Measurements from ENCODE around the gene FBXW9. TPM values are rescaled to one million over a fixed set of nuclear protein-coding genes. Genes with fewer than 3 reads are reported as not detected.

The FBXW9 gene
- total and polyA plus RNA-seq, 2 of the 13 experiments (the other 11 are each of a cell fraction or from before 2014, with no cell fraction given), result 5.7 to 6.1 TPM

DNA sequence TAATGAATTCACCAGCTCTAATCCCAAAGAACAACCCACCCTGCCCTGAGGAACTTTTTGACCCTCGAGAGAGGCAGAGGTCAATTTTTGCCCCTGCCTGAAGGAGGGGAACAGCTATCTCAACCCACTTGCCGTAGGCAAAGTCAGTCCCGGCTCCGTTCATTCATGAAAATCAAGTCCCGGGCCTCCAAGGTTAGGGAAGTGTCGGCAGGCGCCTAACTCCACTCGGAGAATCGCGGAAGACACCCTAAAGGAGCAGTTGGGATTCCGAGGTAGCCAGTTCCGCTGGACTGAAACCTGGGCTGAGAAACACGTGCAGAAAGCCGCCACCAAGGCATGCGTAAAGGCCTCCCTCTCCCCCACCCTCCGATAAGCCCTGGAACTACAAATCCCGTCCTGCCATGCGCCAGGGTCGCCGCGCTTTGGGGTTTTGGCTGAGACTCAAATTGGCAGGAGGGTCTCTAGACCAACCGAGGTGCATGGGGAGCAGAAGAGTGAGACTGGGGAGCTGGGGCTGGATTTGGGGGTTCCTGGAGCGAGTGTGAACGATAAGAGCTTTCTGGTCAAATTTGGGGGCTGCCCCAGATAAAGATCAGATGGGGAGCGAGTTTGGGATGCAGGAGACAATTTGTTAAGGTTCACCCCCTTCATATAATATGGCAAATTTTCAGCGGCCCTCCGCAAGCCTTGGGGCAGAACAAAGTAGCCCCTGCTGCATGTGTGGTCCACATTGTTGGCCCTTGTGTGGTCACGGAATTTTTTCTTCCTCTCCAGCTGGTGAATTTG, 27.4 kb upstream of the FBXW9 start, which contains the start of gene TNPO2 (continued):
- TF ChIP-seq LCORL (IDR thresholded peaks at IDR 0.05), result no peak; the same call in 1 of the 2 replicates
- TF ChIP-seq LCORL (CRISPR knock-in tag; IDR thresholded peaks at IDR 0.05), result peak; percentile 47; the same call in 1 of the 2 replicates
- TF ChIP-seq, protein P1, sequence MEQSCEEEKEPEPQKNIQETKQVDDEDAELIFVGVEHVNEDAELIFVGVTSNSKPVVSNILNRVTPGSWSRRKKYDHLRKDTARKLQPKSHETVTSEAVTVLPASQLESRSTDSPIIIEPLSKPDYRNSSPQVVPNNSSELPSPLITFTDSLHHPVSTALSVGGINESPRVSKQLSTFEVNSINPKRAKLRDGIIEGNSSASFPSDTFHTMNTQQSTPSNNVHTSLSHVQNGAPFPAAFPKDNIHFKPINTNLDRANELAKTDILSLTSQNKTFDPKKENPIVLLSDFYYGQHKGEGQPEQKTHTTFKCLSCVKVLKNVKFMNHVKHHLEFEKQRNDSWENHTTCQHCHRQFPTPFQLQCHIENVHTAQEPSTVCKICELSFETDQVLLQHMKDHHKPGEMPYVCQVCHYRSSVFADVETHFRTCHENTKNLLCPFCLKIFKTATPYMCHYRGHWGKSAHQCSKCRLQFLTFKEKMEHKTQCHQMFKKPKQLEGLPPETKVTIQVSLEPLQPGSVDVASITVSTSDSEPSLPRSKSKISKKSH (CRISPR knock-in tag; IDR thresholded peaks at IDR 0.05; ENCODE audit: borderline replicate concordance), result peak; percentile 67; the same call in 1 of the 2 replicates
- TF ChIP-seq ZNF530 (CRISPR knock-in tag; IDR thresholded peaks at IDR 0.05; ENCODE audit: low read depth), result no peak
- no peak for TF ChIP-seq CREB1 (IDR thresholded peaks at IDR 0.05)
- peak; percentile 47 for TF ChIP-seq CREB1 (CRISPR knock-in tag; IDR thresholded peaks at IDR 0.05)
- TF ChIP-seq, protein P2, sequence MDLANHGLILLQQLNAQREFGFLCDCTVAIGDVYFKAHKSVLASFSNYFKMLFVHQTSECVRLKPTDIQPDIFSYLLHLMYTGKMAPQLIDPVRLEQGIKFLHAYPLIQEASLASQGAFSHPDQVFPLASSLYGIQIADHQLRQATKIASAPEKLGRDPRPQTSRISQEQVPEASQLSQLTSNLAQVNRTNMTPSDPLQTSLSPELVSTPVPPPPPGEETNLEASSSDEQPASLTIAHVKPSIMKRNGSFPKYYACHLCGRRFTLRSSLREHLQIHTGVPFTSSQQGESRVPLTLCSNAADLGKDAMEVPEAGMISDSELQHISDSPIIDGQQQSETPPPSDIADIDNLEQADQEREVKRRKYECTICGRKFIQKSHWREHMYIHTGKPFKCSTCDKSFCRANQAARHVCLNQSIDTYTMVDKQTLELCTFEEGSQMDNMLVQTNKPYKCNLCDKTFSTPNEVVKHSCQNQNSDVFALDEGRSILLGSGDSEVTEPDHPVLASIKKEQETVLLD (CRISPR knock-in tag; IDR thresholded peaks at IDR 0.05; ENCODE audit: low read depth), result 0 out of 2 replicates have a peak, but pooled peaks have one; percentile 38
- TF ChIP-seq, protein P3, sequence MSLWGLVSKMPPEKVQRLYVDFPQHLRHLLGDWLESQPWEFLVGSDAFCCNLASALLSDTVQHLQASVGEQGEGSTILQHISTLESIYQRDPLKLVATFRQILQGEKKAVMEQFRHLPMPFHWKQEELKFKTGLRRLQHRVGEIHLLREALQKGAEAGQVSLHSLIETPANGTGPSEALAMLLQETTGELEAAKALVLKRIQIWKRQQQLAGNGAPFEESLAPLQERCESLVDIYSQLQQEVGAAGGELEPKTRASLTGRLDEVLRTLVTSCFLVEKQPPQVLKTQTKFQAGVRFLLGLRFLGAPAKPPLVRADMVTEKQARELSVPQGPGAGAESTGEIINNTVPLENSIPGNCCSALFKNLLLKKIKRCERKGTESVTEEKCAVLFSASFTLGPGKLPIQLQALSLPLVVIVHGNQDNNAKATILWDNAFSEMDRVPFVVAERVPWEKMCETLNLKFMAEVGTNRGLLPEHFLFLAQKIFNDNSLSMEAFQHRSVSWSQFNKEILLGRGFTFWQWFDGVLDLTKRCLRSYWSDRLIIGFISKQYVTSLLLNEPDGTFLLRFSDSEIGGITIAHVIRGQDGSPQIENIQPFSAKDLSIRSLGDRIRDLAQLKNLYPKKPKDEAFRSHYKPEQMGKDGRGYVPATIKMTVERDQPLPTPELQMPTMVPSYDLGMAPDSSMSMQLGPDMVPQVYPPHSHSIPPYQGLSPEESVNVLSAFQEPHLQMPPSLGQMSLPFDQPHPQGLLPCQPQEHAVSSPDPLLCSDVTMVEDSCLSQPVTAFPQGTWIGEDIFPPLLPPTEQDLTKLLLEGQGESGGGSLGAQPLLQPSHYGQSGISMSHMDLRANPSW (CRISPR knock-in tag; IDR thresholded peaks at IDR 0.05; ENCODE audit: borderline replicate concordance), result peak; percentile 55; the same call in 1 of the 2 replicates
- peak; percentile 68; the same call in 1 of the 2 replicates for TF ChIP-seq MAZ (IDR thresholded peaks at IDR 0.05; ENCODE audit: borderline replicate concordance, low read depth, low read length)
- TF ChIP-seq MAZ (CRISPR knock-in tag; IDR thresholded peaks at IDR 0.05; ENCODE audit: low read depth), result peak; percentile 77
- peak; percentile 80 for TF ChIP-seq SMAD3 (CRISPR knock-in tag; IDR thresholded peaks at IDR 0.05)
- TF ChIP-seq HOXA3 (CRISPR knock-in tag; IDR thresholded peaks at IDR 0.05), result peak; percentile 70; the same call in 1 of the 2 replicates
- no peak for TF ChIP-seq STAG1 (CRISPR knock-in tag; IDR thresholded peaks at IDR 0.05)
- TF ChIP-seq MATR3 (CRISPR knock-in tag; IDR thresholded peaks at IDR 0.05), result no peak
- 0 out of 2 replicates have a peak, but pooled peaks have one; percentile 75 for TF ChIP-seq HIVEP1 (CRISPR knock-in tag; IDR thresholded peaks at IDR 0.05)
- TF ChIP-seq ZNF607 (CRISPR knock-in tag; IDR thresholded peaks at IDR 0.05; ENCODE audit: borderline replicate concordance), result peak; percentile 35; the same call in 1 of the 2 replicates
- TF ChIP-seq, protein P4, sequence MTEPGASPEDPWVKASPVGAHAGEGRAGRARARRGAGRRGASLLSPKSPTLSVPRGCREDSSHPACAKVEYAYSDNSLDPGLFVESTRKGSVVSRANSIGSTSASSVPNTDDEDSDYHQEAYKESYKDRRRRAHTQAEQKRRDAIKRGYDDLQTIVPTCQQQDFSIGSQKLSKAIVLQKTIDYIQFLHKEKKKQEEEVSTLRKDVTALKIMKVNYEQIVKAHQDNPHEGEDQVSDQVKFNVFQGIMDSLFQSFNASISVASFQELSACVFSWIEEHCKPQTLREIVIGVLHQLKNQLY (CRISPR knock-in tag; IDR thresholded peaks at IDR 0.05), result 0 out of 2 replicates have a peak, but pooled peaks have one; percentile 15
- peak; percentile 81 for TF ChIP-seq BHLHE40 (IDR thresholded peaks at IDR 0.05; ENCODE audit: low read length)
- TF ChIP-seq MLLT10 (CRISPR knock-in tag; IDR thresholded peaks at IDR 0.05), result no peak
- TF ChIP-seq ZNF883 (CRISPR knock-in tag; IDR thresholded peaks at IDR 0.05; ENCODE audit: not compliant biosample characterization), result peak; percentile 36
- TF ChIP-seq NRL (CRISPR knock-in tag; IDR thresholded peaks at IDR 0.05; ENCODE audit: borderline replicate concordance), result 0 out of 2 replicates have a peak, but pooled peaks have one; percentile 65
- TF ChIP-seq MIER3 (CRISPR knock-in tag; IDR thresholded peaks at IDR 0.05; ENCODE audit: borderline replicate concordance), result peak; percentile 36; the same call in 1 of the 2 replicates
- TF ChIP-seq TGIF2 (CRISPR knock-in tag; IDR thresholded peaks at IDR 0.05), result peak; percentile 38; the same call in 1 of the 2 replicates
- no peak; the same call in 1 of the 2 replicates for TF ChIP-seq MEF2D (CRISPR knock-in tag; IDR thresholded peaks at IDR 0.05)
- TF ChIP-seq SALL1 (CRISPR knock-in tag; IDR thresholded peaks at IDR 0.05), result peak; percentile 57
